ENCODE measurements around the gene KCNAB1.
A peak's percentile ranks its signal among the peaks of the same experiment; 100 is the strongest.

Gene KCNAB1

GRCh38 chr3:156498307-156498706, 377.9 kb downstream of the KCNAB1 start:
- H3K4me1 ChIP-seq (ENCODE audit: insufficient read depth, low read length, poor library complexity, severe bottlenecking): no peaks in the 10 kb centered on the region
- H3K9ac ChIP-seq (ENCODE audit: low read depth, low read length, poor library complexity, severe bottlenecking): no peak overlapping the region
- H3K36me3 ChIP-seq (ENCODE audit: insufficient read depth, low read length): no peaks in the 10 kb centered on the region
- no peaks in the 10 kb centered on the region for H3K27me3 ChIP-seq (ENCODE audit: insufficient read depth, low read length, poor library complexity, severe bottlenecking)
- no peak overlapping the region for H3K4me3 ChIP-seq (ENCODE audit: low read length, poor library complexity, severe bottlenecking)
- no peak overlapping the region for H3K4me2 ChIP-seq (ENCODE audit: low read depth, low read length, poor library complexity, severe bottlenecking)
- no peaks in the 10 kb centered on the region; the same call in 1 of the 2 replicates for H3K9me3 ChIP-seq (ENCODE audit: insufficient read depth, low read depth, low read length)
- TF ChIP-seq EZH2phosphoT487 (IDR thresholded peaks at IDR 0.05; ENCODE audit: borderline replicate concordance): no peak
- TF ChIP-seq, protein P1, sequence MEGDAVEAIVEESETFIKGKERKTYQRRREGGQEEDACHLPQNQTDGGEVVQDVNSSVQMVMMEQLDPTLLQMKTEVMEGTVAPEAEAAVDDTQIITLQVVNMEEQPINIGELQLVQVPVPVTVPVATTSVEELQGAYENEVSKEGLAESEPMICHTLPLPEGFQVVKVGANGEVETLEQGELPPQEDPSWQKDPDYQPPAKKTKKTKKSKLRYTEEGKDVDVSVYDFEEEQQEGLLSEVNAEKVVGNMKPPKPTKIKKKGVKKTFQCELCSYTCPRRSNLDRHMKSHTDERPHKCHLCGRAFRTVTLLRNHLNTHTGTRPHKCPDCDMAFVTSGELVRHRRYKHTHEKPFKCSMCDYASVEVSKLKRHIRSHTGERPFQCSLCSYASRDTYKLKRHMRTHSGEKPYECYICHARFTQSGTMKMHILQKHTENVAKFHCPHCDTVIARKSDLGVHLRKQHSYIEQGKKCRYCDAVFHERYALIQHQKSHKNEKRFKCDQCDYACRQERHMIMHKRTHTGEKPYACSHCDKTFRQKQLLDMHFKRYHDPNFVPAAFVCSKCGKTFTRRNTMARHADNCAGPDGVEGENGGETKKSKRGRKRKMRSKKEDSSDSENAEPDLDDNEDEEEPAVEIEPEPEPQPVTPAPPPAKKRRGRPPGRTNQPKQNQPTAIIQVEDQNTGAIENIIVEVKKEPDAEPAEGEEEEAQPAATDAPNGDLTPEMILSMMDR (conservative IDR thresholded peaks at IDR 0.05; ENCODE audit: low read length): no peak
- no peaks in the 10 kb centered on the region for H3K9me2 ChIP-seq (replicated peaks; ENCODE audit: low read depth, low read length)
- no peaks in the 10 kb centered on the region for H3K79me2 ChIP-seq (ENCODE audit: insufficient read depth, low read length)
- no peak overlapping the region for H2AFZ ChIP-seq (ENCODE audit: low read length)
- no peaks in the 10 kb centered on the region for H4K20me1 ChIP-seq (ENCODE audit: insufficient read depth, low read length, poor library complexity, severe bottlenecking)
- no peaks in the 10 kb centered on the region for H3F3A ChIP-seq (ENCODE audit: low read depth)

DNA sequence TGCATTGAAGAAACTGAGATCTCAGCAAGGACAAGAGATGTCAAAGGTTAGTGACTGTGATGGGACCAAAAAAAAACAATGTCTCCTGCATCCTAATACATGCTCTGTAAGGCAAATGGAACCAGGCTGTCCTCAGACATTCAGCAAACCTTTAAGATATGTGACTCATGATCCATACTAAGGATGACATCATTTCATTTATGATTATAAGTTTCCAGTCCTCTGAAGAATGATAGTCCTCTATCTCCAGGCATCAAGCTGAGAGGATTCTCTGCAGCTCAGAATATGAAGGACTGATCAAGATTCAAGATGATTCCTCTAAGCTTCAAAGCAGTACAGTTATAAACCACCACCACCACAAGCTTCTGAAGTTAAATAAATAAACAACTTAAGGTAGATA, 386.9 kb downstream of the KCNAB1 start:
- H3K79me2 ChIP-seq (ENCODE audit: insufficient read depth, low read length): no peaks in the 10 kb centered on the region
- no peak overlapping the region for H3K4me3 ChIP-seq (ENCODE audit: low read length, poor library complexity, severe bottlenecking)
- TF ChIP-seq, protein P1 (conservative IDR thresholded peaks at IDR 0.05; ENCODE audit: low read length): no peak
- TF ChIP-seq EZH2phosphoT487 (IDR thresholded peaks at IDR 0.05; ENCODE audit: borderline replicate concordance): no peak
- H2AFZ ChIP-seq (ENCODE audit: low read length): no peak overlapping the region
- H3K4me1 ChIP-seq (ENCODE audit: insufficient read depth, low read length, poor library complexity, severe bottlenecking): no peaks in the 10 kb centered on the region
- no peak overlapping the region for H3K4me2 ChIP-seq (ENCODE audit: low read depth, low read length, poor library complexity, severe bottlenecking)
- H4K20me1 ChIP-seq (ENCODE audit: insufficient read depth, low read length, poor library complexity, severe bottlenecking): no peaks in the 10 kb centered on the region
- H3K9me2 ChIP-seq (replicated peaks; ENCODE audit: low read depth, low read length): no peaks in the 10 kb centered on the region
- no peaks in the 10 kb centered on the region for H3F3A ChIP-seq (ENCODE audit: low read depth)
- H3K9me3 ChIP-seq (ENCODE audit: insufficient read depth, low read depth, low read length): no peaks in the 10 kb centered on the region
- no peaks in the 10 kb centered on the region for H3K36me3 ChIP-seq (ENCODE audit: insufficient read depth, low read length)
- no peaks in the 10 kb centered on the region for H3K27me3 ChIP-seq (ENCODE audit: insufficient read depth, low read length, poor library complexity, severe bottlenecking)
- no peak overlapping the region for H3K9ac ChIP-seq (ENCODE audit: low read depth, low read length, poor library complexity, severe bottlenecking)

DNA sequence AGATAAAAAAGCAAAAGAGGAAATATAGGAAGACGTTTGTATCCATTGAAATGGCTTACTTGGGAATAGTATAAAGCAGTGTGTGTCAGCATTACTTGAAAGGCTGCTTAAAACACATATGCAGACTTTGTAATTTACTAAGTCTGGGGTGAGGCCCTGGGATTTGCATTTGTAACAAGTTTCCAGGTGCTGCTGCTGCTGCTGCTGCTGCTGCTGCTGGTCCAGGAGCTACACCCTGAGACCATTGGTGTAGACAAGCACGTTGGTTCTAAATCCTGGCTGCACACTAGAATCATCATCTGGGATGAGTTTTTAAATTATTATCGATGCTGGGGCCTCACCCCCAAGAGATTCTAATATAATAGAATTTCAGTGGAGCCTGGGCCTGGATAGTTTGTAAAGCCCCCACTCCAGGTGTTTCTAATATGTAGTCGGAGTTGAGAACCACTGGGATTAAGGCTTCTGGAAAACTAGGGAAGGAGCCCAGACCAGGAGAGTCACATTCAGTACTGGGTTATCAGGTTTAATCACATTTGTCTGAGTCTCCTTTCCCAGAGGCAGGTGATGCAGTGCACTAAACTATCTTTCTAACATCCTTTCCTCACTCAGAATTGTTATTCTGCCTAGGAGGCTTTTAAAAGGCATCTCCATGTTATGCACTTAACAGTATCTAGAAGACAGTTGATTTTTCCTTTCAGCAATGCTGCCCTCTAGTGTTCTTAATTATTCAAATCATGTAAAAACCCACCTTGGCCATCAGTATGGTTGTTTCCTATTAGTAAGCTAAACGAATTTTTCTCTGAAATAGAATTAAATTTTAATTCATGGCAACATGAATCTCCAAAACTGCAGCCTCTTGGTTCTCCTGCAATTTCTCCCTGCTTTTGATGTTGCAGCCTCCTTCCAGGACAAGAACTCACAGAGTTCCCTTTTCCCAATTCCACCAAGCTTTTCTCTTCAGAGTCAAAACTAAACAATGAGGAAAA, 389.1 kb downstream of the KCNAB1 start:
- no peaks in the 10 kb centered on the region for H3K9me3 ChIP-seq (ENCODE audit: insufficient read depth, low read depth, low read length)
- H3K9me2 ChIP-seq (replicated peaks; ENCODE audit: low read depth, low read length): no peaks in the 10 kb centered on the region
- H4K20me1 ChIP-seq (ENCODE audit: insufficient read depth, low read length, poor library complexity, severe bottlenecking): no peaks in the 10 kb centered on the region
- peak overlapping the region; percentile 80 for H2AFZ ChIP-seq (ENCODE audit: low read length)
- no peaks in the 10 kb centered on the region for H3K4me1 ChIP-seq (ENCODE audit: insufficient read depth, low read length, poor library complexity, severe bottlenecking)
- no peak overlapping the region for H3K4me2 ChIP-seq (ENCODE audit: low read depth, low read length, poor library complexity, severe bottlenecking)
- H3K36me3 ChIP-seq (ENCODE audit: insufficient read depth, low read length): no peaks in the 10 kb centered on the region
- H3K27me3 ChIP-seq (ENCODE audit: insufficient read depth, low read length, poor library complexity, severe bottlenecking): no peaks in the 10 kb centered on the region
- H3K4me3 ChIP-seq (ENCODE audit: low read length, poor library complexity, severe bottlenecking): no peak overlapping the region
- no peaks in the 10 kb centered on the region for H3K79me2 ChIP-seq (ENCODE audit: insufficient read depth, low read length)
- TF ChIP-seq, protein P1 (conservative IDR thresholded peaks at IDR 0.05; ENCODE audit: low read length): peak; percentile 67
- TF ChIP-seq EZH2phosphoT487 (IDR thresholded peaks at IDR 0.05; ENCODE audit: borderline replicate concordance): no peak
- H3K9ac ChIP-seq (ENCODE audit: low read depth, low read length, poor library complexity, severe bottlenecking): no peak overlapping the region
- no peaks in the 10 kb centered on the region for H3F3A ChIP-seq (ENCODE audit: low read depth)

Data from Loucy (cell line).